ENCODE data around the gene WWOX. TPM values are rescaled to one million over a fixed set of nuclear protein-coding genes. Genes with fewer than 3 reads are reported as not detected.

WWOX gene
- total RNA-seq, 1 donor = 8.2 TPM

- H3K4me3 ChIP-seq (ENCODE audit: low read depth, low read length) = no peak overlapping the region
- TF ChIP-seq CTCF (IDR thresholded peaks at IDR 0.05; ENCODE audit: insufficient read depth, low read depth, low read length) = no peak
- DNase-seq (ENCODE audit: low read depth) = no peak
Measured at GRCh38 chr16:78325468-78326352, 226.3 kb downstream of the WWOX start.

DNA sequence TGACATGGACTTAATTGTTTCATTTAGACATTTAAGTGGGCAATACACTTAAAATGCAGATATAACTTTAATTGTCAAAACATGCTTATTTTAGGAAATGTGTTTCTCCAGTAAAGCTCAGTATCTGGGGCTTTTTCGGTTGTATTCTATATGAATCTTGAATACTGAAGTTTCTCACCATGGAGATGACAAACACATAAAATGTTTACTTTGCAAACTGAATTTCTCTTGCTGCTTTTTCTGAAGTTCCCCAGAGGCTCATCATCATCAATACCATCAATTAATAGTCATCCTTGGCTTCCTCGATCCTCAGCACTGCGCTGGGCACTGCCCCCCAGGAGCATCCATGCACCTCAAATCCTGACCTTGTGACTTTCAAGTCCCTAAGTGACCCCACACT, 227.3 kb downstream of the WWOX start:
- no peak for DNase-seq (ENCODE audit: low read depth)
- TF ChIP-seq CTCF (IDR thresholded peaks at IDR 0.05; ENCODE audit: insufficient read depth, low read depth, low read length) = no peak
- no peak overlapping the region for H3K4me3 ChIP-seq (ENCODE audit: low read depth, low read length)

DNA sequence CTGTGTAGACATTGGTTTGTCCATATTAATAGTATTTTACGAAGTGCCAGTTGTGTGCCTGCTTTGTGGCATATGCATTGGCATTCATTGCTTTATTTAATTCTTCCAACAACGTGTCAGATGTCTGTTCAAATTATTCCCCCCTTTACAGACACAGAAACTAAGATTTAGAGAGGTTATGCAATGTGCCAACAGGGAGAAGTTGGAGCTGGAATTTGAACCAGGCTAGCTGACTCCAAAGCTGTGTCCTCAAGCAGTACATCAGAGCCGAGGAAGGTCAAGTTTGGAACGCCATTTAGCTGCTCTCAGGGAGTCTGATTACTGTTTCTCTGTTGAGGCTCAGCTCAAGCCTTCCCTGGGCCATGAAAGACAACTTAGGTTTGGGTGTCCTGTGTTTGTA, 232.3 kb downstream of the WWOX start:
- no peak for DNase-seq (ENCODE audit: low read depth)
- TF ChIP-seq CTCF (IDR thresholded peaks at IDR 0.05; ENCODE audit: insufficient read depth, low read depth, low read length) = no peak
- no peak overlapping the region for H3K4me3 ChIP-seq (ENCODE audit: low read depth, low read length)

DNA sequence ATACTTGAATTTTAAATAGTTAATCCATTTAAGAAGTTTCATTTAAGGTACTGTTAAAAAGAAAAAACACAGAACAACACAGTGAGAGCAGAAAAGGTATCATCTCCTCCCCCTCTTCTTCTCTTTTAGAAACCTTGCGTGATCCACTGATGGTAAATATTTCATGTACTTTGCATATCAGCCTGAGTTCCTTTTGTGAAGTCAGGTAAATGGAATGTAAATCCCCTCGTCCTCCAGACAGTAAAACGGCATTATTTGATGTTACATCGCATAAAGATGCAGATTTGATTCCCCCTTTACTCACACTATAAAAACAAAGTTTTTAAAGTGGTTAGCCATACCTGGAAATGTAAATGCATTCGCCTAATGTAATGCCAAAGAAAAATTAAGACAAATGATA, 234.4 kb downstream of the WWOX start:
- H3K4me3 ChIP-seq (ENCODE audit: low read depth, low read length) = no peak overlapping the region
- no peak for TF ChIP-seq CTCF (IDR thresholded peaks at IDR 0.05; ENCODE audit: insufficient read depth, low read depth, low read length)
- no peak for DNase-seq (ENCODE audit: low read depth)

DNA sequence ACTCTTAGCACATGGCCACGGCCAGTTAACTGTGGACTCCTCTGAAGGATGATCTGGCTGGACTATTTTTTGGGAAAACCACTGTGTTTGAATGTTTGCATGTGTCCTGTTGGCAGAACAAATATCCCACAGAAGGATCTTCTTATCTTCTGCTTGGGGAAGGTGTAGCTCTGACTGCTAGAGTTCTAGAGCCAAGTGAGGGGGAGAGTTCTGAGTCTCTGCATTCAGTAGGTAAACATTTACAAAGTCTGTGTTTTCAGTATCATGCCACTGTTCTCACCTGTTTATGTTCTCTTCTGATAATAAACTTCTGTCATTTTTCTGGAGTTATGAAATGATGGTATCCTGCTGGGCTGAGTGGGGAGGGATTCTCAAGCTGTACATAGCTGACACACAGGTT, 241.1 kb downstream of the WWOX start:
- TF ChIP-seq CTCF (IDR thresholded peaks at IDR 0.05; ENCODE audit: insufficient read depth, low read depth, low read length) = no peak
- DNase-seq (ENCODE audit: low read depth) = no peak
- H3K4me3 ChIP-seq (ENCODE audit: low read depth, low read length) = no peak overlapping the region

DNA sequence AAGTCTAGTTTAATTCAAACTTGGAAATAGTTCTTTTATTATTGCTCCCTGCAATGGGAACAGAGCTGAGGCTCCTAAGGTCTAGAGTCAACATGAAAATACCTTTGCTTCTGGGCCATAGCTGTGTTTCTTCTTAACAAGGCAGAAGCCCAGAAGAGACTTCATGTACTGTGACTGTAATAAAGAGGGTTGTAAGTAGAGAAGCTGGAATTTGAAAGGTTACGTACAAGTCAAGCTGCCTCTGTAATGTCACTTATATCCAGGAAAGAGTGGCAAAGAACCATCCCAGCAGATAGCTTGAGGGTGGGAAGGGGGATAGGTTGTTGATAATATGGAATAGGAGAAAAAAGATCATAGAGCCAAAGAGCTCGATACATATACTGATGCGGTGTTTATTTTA, 248.6 kb downstream of the WWOX start:
- no peak overlapping the region for H3K4me3 ChIP-seq (ENCODE audit: low read depth, low read length)
- no peak for TF ChIP-seq CTCF (IDR thresholded peaks at IDR 0.05; ENCODE audit: insufficient read depth, low read depth, low read length)
- no peak for DNase-seq (ENCODE audit: low read depth)

- no peak for DNase-seq (ENCODE audit: low read depth)
- TF ChIP-seq CTCF (IDR thresholded peaks at IDR 0.05; ENCODE audit: insufficient read depth, low read depth, low read length) = no peak
- no peak overlapping the region for H3K4me3 ChIP-seq (ENCODE audit: low read depth, low read length)
Measured at GRCh38 chr16:78348886-78349285, 249.4 kb downstream of the WWOX start.
